ENCODE results near the gene SH3RF3. TPM values are rescaled to one million over a fixed set of nuclear protein-coding genes. Genes with fewer than 3 reads are reported as not detected.

SH3RF3 gene
- total RNA-seq, 1 experiment from 2014 or later, result 0.98 TPM

GRCh38 chr2:109523536-109524361 lies 394.7 kb downstream of the SH3RF3 start:
- Mint-ChIP-seq H3K27ac (ENCODE audit: unreplicated experiment) (no peak overlapping the region), H3K9me3 (ENCODE audit: unreplicated experiment) (no peaks in the 10 kb centered on the region), H3K4me3 (ENCODE audit: unreplicated experiment) (no peak overlapping the region), H3K4me1 (ENCODE audit: low read depth, unreplicated experiment) (peaks cover 9% of the 10 kb centered on the region), H3K36me3 (ENCODE audit: insufficient read depth, unreplicated experiment) (no peaks in the 10 kb centered on the region), H3K27me3 (ENCODE audit: insufficient read depth, unreplicated experiment) (no peaks in the 10 kb centered on the region)
- DNase-seq, result no peak
- Histone ChIP-seq H3K27me3 (replicated peaks; ENCODE audit: control insufficient read depth, insufficient read depth, low read length) (no peaks in the 10 kb centered on the region), H3K9me3 (no peaks in the 10 kb centered on the region), H3K4me1 (peaks cover 14% of the 10 kb centered on the region), H3K4me3 (ENCODE audit: low read depth, low read length) (no peak overlapping the region), H3K36me3 (ENCODE audit: control insufficient read depth, insufficient read depth, low read length) (no peaks in the 10 kb centered on the region; the same call in 1 of the 2 replicates)
- BruUV-seq (replicated peaks), result no TSS peak
- intact Hi-C loops (cut with micrococcal nuclease; ENCODE audit: unreplicated experiment), result no loop called here
- CTCF ChIA-PET, result interaction anchor here (0.5 to 1.1 kb wide), 2 partner anchors 13 to 186 kb away, joined by 3 read pairs; no protein-coding TSS in a partner anchor
- POLR2A ChIA-PET, result no interaction called here
- TF ChIP-seq CTCF (IDR thresholded peaks at IDR 0.05; ENCODE audit: insufficient read depth in 1 of 2, low read depth in 1 of 2, low read length in 1 of 2, severe bottlenecking in 1 of 2, unreplicated experiment in 1 of 2), result no peak

GRCh38 chr2:109525836-109526235 lies 396.8 kb downstream of the SH3RF3 start:
- no peak for DNase-seq
- no peak overlapping the region for H3K27ac Mint-ChIP-seq (ENCODE audit: unreplicated experiment)
- POLR2A ChIA-PET, result no interaction called here

More at GRCh38 chr2:109525836-109526235, 396.8 kb downstream of the SH3RF3 start:
- no peaks in the 10 kb centered on the region for H3K36me3 Mint-ChIP-seq (ENCODE audit: insufficient read depth, unreplicated experiment)
- BruUV-seq (replicated peaks), result no TSS peak
- H3K27me3 ChIP-seq (replicated peaks; ENCODE audit: control insufficient read depth, insufficient read depth, low read length), result no peaks in the 10 kb centered on the region
- intact Hi-C loops (cut with micrococcal nuclease; ENCODE audit: unreplicated experiment), result no loop called here
- peaks cover 15% of the 10 kb centered on the region for H3K4me1 Mint-ChIP-seq (ENCODE audit: low read depth, unreplicated experiment)
- CTCF ChIA-PET, result interaction anchor here (1.5 kb wide), 1 partner anchor 137 kb away, joined by 3 read pairs; no protein-coding TSS in a partner anchor
- no peak overlapping the region for H3K4me3 Mint-ChIP-seq (ENCODE audit: unreplicated experiment)
- TF ChIP-seq CTCF (IDR thresholded peaks at IDR 0.05; ENCODE audit: insufficient read depth in 1 of 2, low read depth in 1 of 2, low read length in 1 of 2, severe bottlenecking in 1 of 2, unreplicated experiment in 1 of 2), result no peak
- H3K27me3 Mint-ChIP-seq (ENCODE audit: insufficient read depth, unreplicated experiment), result no peaks in the 10 kb centered on the region
- peaks cover 26% of the 10 kb centered on the region for H3K4me1 ChIP-seq
- no peak overlapping the region for H3K4me3 ChIP-seq (ENCODE audit: low read depth, low read length)
- no peaks in the 10 kb centered on the region for H3K9me3 ChIP-seq
- no peaks in the 10 kb centered on the region; the same call in 1 of the 2 replicates for H3K36me3 ChIP-seq (ENCODE audit: control insufficient read depth, insufficient read depth, low read length)
- H3K9me3 Mint-ChIP-seq (ENCODE audit: unreplicated experiment), result no peaks in the 10 kb centered on the region

Data from Caco-2 (cell line).